Large intestine (tissue), 3 donors: ENCODE results near the gene RUNDC3A. TPM values are rescaled to one million over a fixed set of nuclear protein-coding genes. Genes with fewer than 3 reads are reported as not detected.
A peak's percentile ranks its signal among the peaks of the same experiment; 100 is the strongest.
"Not testable (repeated sequence)": the region's sequence is repeated elsewhere in the genome, so short reads cannot be mapped to it uniquely, and the experiment has no call there.

Source experiments
- DNase-seq, 2 donors: peaks; one replicate each; pipeline versions ENCODE4 v3.0.0 to v3.0.0-alpha.2; 2013
- H3K27ac ChIP-seq: one replicate; pipeline ENCODE4 v1.5.1; 2013; ENCODE audit warnings: low read length
- H3K27me3 ChIP-seq: 2 replicates; pipeline ENCODE4 v1.6.1; 2013; ENCODE audit warnings: low read length; ENCODE audit not compliant: control insufficient read depth, insufficient read depth
- H3K36me3 ChIP-seq: 2 replicates; pipeline ENCODE4 v1.6.1; 2013; ENCODE audit warnings: low read length; ENCODE audit not compliant: control insufficient read depth, insufficient read depth
- H3K4me1 ChIP-seq: one replicate; pipeline ENCODE4 v1.6.1; 2013; ENCODE audit warnings: low read length; ENCODE audit not compliant: control insufficient read depth, insufficient read depth
- H3K4me3 ChIP-seq: one replicate; pipeline ENCODE4 v1.5.1; 2013; ENCODE audit warnings: low read length
- H3K9me3 ChIP-seq: one replicate; pipeline ENCODE4 v1.6.1; 2013; ENCODE audit warnings: mild to moderate bottlenecking, low read depth, low read length, moderate library complexity; ENCODE audit not compliant: control insufficient read depth
- WGBS: methylation state at CpG from one replicate; pipeline ENCODE4 v1.1.5; 2013; ENCODE audit warnings: low lambda C conversion rate; ENCODE audit not compliant: insufficient coverage; 5-methylcytosine and 5-hydroxymethylcytosine counted together
- polyA plus RNA-seq: library from polyadenylated mRNA; unstranded; fragments of 120-200 nt; gene quantifications from one replicate; pipeline ENCODE4 v1.2.1, GENCODE V29; 2013

Gene RUNDC3A
- polyA plus RNA-seq, 1 donor: 17.2 TPM

DNA sequence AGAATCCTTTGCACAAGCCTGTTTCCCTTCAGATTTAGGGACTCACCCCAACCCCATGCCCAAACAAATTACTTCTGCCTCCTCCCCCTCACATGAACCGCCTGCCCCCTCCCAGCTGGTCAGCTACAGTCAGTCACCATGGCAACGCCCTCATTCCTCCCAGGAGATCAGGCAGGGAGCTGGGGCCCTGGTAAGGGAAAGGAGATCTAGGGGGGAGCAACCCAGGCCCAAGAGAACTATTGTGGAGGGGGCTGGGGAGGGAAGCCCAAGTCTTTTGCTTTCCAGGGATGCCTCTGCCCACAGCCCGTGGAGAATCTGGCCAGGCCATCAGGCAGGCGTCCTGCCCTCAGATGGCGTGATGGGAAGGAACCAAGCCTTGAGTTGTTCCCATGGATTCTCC, 52.4 kb downstream of the RUNDC3A start:
- Histone ChIP-seq H3K4me1 (peaks cover 10% of the 10 kb centered on the region), H3K4me3 (no peak overlapping the region), H3K36me3 (no peaks in the 10 kb centered on the region), H3K27me3 (peaks cover 20% of the 10 kb centered on the region), H3K9me3 (no peaks in the 10 kb centered on the region), H3K27ac (no peak overlapping the region)
- DNase-seq: no peak
- no CpG with 5 or more reads among the region's 5 CpGs for WGBS

GRCh38 chr17:44361292-44362260, 53.2 kb downstream of the RUNDC3A start:
- Histone ChIP-seq H3K9me3 (no peaks in the 10 kb centered on the region), H3K27ac (no peak overlapping the region), H3K27me3 (peaks cover 27% of the 10 kb centered on the region), H3K36me3 (no peaks in the 10 kb centered on the region), H3K4me3 (no peak overlapping the region), H3K4me1 (peaks cover 10% of the 10 kb centered on the region)
- DNase-seq: no peak
- 40% methylated on average over 1 of the region's 11 CpGs for WGBS

DNA sequence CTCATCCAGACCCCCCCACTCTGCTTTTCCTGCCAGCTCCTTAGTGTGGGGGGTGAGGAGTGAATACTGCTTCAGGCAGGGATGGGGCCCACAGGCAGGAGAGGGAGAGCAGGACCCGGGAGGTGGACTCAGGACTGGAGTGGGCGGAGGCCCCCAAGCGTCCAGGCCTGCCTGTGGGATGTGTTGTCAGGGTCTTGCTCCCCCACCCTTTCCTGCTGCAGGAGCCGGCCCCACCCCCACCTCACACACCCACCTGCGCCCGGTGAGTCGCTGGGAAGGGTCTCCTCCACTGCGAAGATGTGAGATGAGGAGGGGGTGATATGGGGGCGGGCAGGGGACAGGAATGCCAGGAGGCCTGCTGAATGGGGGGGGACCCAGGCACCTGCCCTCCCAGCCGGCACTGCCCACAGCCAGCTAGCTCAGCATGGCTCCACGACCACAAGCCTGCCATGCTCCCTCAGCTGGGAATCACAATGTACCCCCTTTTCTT, 54.1 kb downstream of the RUNDC3A start:
- no CpG with 5 or more reads among the region's 11 CpGs for WGBS

GRCh38 chr17:44362949-44363612, 54.7 kb downstream of the RUNDC3A start:
- Histone ChIP-seq H3K4me3 (peak overlapping the region; percentile 54), H3K4me1 (peaks cover 10% of the 10 kb centered on the region), H3K27me3 (peaks cover 35% of the 10 kb centered on the region), H3K36me3 (no peaks in the 10 kb centered on the region), H3K9me3 (no peaks in the 10 kb centered on the region), H3K27ac (peak overlapping the region; percentile 23)
- DNase-seq: no peak
- no CpG with 5 or more reads among the region's 45 CpGs for WGBS

More for the DNA sequence above, 54.1 kb downstream of the RUNDC3A start:
- Histone ChIP-seq H3K36me3 (no peaks in the 10 kb centered on the region), H3K4me3 (peak overlapping the region; percentile 54), H3K9me3 (no peaks in the 10 kb centered on the region), H3K27me3 (peaks cover 32% of the 10 kb centered on the region), H3K27ac (no peak overlapping the region), H3K4me1 (peaks cover 10% of the 10 kb centered on the region)
- no peak for DNase-seq

DNA sequence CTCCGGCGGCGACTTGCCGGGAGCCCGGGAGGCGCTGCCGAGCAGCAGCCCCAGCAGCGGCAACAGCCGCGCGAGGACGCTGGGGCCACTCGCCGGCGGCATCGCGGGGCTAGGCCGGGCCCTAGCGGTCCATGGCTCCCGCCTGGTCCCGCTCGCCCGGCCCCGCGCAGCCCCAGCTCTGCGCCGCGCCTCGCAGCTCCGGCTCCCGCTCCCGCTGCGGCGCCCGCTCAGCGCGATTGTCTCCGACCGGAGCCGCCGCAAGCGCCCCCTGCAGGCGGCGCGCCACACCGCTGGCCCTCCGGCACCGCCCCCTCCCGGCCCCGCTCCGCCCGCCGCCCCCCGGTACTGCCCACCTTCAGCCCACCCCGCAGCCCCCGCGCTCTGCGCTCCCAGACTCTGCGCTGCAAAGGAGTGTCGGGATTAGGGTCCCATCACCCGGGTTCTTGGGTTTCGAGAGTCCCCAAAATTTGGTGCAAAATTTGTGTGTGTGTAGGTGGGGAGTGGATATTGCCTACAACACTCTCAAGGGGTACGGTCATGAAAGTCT, 55.3 kb downstream of the RUNDC3A start, which contains the start of gene FAM171A2:
Gene FAM171A2 (minus strand): TSS at position 241 of the 547 bp plus-strand sequence. CDS start 139 bp downstream, at position 102.
- Histone ChIP-seq H3K27ac (peak within 1 kb of the TSS; percentile 23), H3K27me3 (peaks cover 35% of the 10 kb centered on the region), H3K36me3 (no peaks in the 10 kb centered on the region), H3K4me3 (peak within 1 kb of the TSS; percentile 54), H3K9me3 (no peaks in the 10 kb centered on the region), H3K4me1 (peaks cover 10% of the 10 kb centered on the region)
- peak in 1 of 2 donors; percentile 58 for DNase-seq
- no CpG with 5 or more reads among the region's 63 CpGs for WGBS

GRCh38 chr17:44365051-44365450, 56.6 kb downstream of the RUNDC3A start:
- H3K27ac ChIP-seq, H3K9me3 ChIP-seq, H3K4me3 ChIP-seq, H3K36me3 ChIP-seq, H3K4me1 ChIP-seq, DNase-seq: not testable (repeated sequence)
- no CpG with 5 or more reads among the region's 5 CpGs for WGBS
- H3K27me3 ChIP-seq: peaks cover 35% of the 10 kb centered on the region

DNA sequence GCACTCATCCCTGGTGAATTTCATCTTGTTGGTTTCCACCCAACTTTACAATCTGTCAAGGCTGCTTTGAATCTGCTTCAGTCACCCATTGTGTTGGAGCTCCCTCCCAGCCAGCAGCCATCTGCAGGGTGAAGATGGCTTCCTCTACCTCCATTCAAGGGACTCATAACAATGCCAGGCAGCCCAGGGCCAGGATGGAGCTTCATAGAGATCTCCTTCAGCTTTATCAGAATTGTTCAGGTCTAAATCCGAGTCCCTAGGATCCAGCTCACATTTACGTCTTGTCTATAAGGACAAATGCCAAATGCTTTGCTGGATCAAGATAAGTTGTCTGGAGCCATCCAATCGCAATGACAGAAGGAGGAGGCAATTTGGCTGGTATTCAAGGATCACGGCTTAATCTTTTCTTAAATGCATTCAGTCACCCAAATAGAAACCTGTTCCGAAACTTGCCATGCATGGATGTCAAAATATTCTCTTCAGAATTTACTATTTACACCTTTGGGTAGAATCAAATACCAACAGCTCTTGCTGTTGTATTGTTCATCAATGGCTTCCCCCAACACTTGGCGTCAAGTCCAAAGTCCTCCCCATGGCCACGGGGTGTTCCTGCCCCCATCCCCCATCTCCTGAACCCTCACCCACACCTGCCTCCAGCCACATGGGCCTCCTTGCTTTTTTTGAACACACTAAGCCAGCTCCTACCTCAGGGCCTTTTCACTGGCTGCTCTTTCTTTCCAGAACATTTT, 59.0 kb downstream of the RUNDC3A start:
- Histone ChIP-seq H3K27me3 (peaks cover 34% of the 10 kb centered on the region), H3K36me3 (no peaks in the 10 kb centered on the region), H3K27ac (no peak overlapping the region), H3K4me1 (no peaks in the 10 kb centered on the region), H3K9me3 (no peaks in the 10 kb centered on the region), H3K4me3 (no peak overlapping the region)
- WGBS: no CpG with 5 or more reads among the region's 7 CpGs
- DNase-seq: peak in 1 of 2 donors; percentile 1

Other genes starting within 250 kb of the RUNDC3A start
- 31.5 TPM for gene LSM12, start 241.9 kb upstream of the RUNDC3A start, polyA plus RNA-seq
- gene G6PC3, start 237.9 kb upstream of the RUNDC3A start, polyA plus RNA-seq: 57.5 TPM
- gene HDAC5, start 185.0 kb upstream of the RUNDC3A start, polyA plus RNA-seq: 35.9 TPM
- 3.1 TPM for gene HROB, start 166.7 kb upstream of the RUNDC3A start, polyA plus RNA-seq
- 2.5 TPM for gene ASB16, start 137.9 kb upstream of the RUNDC3A start, polyA plus RNA-seq
- gene TMUB2, start 121.6 kb upstream of the RUNDC3A start, polyA plus RNA-seq: 41.5 TPM
- gene ATXN7L3, start 108.7 kb upstream of the RUNDC3A start, polyA plus RNA-seq: 47.8 TPM
- gene UBTF, start 88.9 kb upstream of the RUNDC3A start, polyA plus RNA-seq: 67.4 TPM
- gene SLC4A1, start 40.5 kb upstream of the RUNDC3A start, polyA plus RNA-seq: 8.7 TPM
- 111 TPM for gene SLC25A39, start 16.2 kb downstream of the RUNDC3A start, polyA plus RNA-seq
- 469 TPM for gene GRN, start 36.7 kb downstream of the RUNDC3A start, polyA plus RNA-seq
- 6.5 TPM for gene FAM171A2, start 55.3 kb downstream of the RUNDC3A start, polyA plus RNA-seq
- 1.1 TPM for gene ITGA2B, start 81.0 kb downstream of the RUNDC3A start, polyA plus RNA-seq
- 35.9 TPM for gene GPATCH8, start 194.8 kb downstream of the RUNDC3A start, polyA plus RNA-seq
- 4.4 TPM for gene FZD2, start 248.9 kb downstream of the RUNDC3A start, polyA plus RNA-seq